ENCODE data around the gene TRIM29.

The TRIM29 gene

GRCh38 chr11:120135838-120136237 is 2.1 kb downstream of the TRIM29 start:
- no peak for DNase-seq

GRCh38 chr11:120134931-120135228 is 3.0 kb downstream of the TRIM29 start:
- no peak for DNase-seq

- DNase-seq = no peak
These were observed 3.6 kb downstream of the TRIM29 start for GRCh38 chr11:120134106-120134930.

GRCh38 chr11:120133216-120134105 is 4.5 kb downstream of the TRIM29 start:
- no peak for DNase-seq

DNA sequence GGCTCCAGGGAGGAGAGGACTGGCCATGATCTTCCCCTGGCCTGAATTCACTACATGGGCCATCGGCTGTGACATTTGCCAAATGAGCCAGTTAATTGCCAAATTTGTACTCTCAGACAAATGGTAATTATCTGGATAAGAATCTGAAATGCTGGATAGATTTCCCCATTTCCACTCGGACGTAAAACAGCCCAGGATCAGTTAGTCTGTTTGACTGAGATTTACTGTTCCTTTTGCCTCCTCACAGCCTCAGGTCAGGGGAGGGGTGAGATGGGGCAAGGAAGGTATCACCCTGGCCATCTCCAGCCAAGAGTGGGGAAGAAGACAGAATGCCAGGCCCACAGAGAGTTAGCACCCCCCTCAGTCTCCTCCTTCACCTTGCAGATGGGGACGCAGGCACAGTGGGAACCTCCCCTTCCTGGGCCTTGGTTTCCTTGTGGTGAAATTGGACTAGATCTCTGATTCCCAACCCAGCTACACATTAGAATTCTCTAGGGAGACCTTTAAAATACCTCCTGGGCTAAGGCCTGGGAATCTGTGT is 5.2 kb downstream of the TRIM29 start:
- no peak for DNase-seq

GRCh38 chr11:120131941-120132644 is 5.8 kb downstream of the TRIM29 start:
- no peak for DNase-seq

GRCh38 chr11:120130991-120131760 is 6.7 kb downstream of the TRIM29 start:
- DNase-seq = no peak

- DNase-seq = no peak
These were observed 7.5 kb downstream of the TRIM29 start for GRCh38 chr11:120130176-120130980.

DNA sequence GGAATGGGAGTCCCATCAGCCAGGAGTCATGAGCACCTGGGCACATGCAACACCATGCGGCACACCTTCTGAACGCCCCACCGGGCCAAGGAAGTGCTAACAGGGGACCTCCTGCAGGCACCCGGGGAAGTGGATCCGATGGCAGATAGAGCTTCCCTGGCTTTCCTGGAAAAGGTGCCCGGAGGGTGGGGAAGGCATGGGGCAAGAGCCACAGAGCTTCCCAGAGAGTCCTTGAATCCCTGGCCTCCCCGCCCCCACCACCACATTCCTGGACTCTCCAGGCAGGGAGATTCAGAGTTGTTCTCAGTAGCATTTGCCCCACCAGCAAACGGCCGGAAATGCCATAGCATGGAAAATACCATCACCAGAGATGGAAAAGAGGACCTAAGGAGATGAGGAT is 8.3 kb downstream of the TRIM29 start:
- DNase-seq = no peak

DNA sequence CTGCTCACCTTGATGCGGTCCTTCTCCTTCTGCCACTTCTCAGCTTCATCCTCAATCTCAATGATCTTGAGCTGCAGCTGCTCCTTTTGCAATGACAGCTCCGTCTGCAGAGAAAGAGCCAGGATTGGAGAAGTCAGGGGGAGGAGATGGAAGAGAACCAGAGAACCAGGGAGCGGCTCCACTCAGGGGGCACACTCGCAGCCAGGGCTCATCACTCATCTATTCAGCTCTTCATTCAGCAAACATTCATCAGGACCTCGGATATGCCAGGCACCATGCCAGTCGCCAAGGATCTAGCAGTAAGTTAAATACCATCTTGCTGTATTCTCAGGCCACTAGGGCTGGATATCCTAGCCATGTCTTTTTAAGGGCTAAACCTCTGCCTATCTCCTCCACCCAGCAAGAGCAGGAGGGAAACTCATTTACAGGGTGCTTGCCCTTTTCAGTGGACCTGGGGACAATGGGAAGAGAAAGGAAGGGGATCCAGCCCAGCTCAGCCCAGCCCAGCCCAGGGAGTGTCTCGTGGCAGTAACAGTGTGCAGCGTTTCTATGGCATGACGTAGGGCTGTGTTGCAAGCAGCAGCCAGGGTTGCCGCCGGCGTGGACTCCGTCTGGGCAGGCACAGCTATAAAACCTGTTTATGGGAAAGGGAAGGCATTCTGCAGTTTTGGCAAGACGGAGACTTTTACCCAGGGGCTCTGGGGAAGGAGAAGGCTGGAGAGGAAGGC is 9.4 kb downstream of the TRIM29 start:
- DNase-seq = peak; percentile 53

- no peak for DNase-seq
These were observed 10.7 kb downstream of the TRIM29 start for GRCh38 chr11:120127236-120127635.

GRCh38 chr11:120126620-120127019 is 11.3 kb downstream of the TRIM29 start:
- no peak for DNase-seq

DNA sequence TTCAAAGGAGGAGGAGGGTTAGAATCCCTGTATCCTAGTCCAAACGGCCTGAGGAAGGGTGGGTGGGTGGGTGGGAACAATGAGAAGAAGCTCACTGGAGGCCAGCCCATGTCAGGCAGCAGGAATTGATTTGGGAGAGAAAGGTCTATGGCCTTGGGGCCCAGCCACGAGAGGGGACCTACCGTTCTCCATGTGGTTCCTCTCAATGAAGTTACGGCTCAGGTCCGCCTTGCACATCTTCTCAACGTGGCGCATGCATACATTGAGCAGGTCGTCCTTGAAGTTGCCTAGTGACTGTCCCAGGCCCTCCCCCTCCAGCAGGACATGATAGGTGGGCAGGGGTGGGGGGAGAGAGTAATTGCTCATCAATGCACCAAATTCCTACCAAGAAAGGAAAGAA is 12.4 kb downstream of the TRIM29 start:
- DNase-seq = no peak

DNA sequence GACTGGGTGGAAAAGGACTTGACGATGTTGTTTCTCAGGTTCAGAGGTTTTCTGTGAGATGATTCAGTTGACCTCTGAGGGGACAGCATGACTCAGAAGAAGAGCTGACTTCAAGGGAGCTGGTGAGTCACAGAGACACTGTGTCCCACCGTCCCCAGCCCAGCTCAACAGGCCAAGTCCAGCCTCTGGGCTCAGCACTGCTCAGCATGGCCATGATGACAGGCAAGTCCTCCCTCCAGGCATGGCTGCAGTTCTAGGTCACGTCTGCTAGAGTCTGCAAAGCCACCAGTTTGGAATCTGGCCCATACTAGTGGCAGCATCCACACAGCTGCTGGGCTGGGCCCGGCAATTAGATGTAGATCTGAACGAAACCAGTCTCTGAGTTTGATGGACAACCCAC is 12.9 kb downstream of the TRIM29 start:
- DNase-seq = no peak

DNA sequence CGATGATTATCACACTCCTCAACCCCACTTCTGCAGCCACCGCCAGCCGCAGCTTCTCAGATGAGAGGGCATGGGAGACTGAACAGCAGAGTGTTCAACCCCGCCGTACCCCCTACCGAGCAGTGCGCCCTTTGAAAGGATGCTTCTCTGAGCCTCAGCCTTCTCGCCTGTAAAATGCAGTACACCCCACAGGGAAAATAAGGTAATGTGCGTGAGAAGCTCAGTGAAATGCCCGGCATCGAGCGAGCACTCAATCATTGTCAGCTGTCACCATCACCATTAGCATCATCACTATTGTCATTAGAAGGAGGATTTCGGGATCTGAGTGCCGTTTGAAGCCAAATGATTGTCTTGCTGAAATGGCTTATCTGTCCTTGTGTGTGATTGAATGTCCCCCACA is 13.6 kb downstream of the TRIM29 start:
- DNase-seq = no peak

DNA sequence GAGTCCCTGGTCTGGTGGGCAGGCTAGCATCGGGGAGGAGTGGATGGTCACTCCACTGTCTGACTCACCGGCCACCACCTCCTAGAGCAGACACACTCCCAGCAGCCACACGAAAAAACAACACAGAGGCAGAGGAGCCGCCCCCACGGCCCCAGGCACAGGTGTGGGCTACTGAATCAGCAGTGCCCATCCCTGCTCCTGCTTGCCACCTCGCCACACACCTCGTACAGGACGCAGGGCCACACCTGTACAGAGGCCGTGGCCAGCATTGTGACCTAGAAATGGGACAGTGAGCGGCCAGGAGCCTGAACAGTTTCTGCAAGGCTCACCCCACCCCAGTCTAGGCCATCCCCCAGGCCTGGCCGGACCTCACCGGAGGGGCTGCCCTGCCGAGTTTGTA is 14.0 kb downstream of the TRIM29 start:
- DNase-seq = no peak

DNA sequence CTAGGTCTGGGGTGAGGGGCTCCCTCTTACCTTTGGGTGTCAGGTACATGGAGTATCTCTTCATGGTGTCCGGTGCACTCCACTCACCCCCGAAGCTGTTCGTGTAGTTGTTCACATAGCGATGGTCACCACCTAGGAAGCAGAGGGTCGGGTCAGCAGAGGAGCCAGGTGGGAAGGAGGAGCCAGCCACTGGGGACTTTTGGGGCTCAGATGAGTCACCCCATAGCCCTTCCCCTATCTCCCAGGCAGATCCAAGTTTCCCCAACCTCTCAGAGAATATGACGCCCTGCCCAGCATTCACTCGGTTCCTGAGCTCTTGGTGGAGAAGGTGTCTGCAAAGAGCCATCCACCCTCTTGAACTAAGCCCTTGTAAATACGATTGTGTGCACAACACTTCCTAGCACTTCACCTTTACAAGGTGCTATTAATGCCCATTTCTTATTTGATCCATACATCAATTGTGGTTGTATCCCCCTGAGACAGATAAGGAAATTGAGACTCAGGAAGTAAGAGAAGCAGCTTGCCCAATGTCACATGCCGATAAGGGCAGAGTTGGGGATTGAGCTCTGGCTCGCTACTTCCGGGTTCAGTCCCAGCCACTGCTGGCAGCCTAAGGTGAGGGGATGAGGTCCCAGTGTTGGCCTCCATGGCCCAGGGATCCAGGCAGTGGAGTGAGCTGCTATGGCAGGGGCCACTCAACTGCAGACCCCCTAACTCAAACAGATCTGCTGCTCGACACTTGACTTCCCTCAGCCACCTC is 14.8 kb downstream of the TRIM29 start:
- peak; percentile 55 for DNase-seq

DNA sequence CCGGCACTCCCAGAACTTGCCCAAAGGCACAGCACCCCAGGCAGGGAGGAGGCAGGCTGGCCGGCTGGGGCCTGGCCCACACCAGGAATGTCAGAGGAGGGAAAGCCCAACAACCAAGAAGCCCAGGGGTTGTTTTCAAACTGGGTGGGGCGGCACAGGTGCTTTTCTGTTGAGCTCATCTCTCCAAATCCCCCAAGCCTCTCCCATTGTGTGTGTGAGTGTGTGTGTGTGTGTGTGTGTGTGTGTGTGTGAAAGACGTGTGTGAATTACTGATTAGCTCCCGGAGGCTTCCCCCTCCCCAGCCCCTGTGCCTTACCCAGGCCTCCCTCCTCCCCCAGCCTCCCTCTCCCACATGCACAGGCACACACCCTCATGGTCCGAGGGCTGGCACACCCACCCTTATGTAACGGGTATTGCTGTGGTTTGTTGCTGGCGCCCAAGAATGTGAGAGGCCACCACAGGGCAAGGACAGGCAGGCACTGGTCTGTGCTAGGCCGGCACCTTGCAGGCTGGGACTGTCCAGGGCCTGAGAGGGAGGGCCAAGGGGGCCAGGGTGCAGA is 15.9 kb downstream of the TRIM29 start:
- no peak for DNase-seq

DNA sequence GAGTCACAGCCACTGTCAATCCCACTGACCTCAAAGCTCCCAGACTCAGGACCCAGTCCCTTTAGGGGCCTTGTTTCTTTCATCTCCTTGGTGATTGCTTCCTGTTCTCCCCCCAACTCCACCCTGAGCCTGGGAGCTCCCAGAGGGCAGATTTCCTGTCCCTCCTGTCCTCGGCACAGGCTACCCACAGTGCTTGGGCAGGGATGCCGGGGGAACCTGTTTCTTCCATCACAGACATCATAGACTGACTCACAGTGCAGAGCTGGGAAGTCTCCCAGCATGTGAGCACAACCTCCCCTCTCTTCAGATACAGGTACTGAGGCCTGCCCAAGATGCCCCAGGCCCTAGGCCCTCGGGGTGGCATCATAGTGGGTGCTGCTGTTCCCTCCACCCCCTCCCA is 16.6 kb downstream of the TRIM29 start:
- DNase-seq = no peak

- no peak for DNase-seq
These were observed 17.0 kb downstream of the TRIM29 start for GRCh38 chr11:120120805-120121335.
